HG03378 (cell line): Measurements from ENCODE around the gene LYRM1.
"Not testable (repeated sequence)": the region's sequence is repeated elsewhere in the genome, so short reads cannot be mapped to it uniquely, and the experiment has no call there.

Experiments used
- ATAC-seq: cut with Tn5 transposase; IDR thresholded peaks from one replicate; pipeline ENCODE4 v1.9.1; 2021; ENCODE audit warnings: mild to moderate bottlenecking, moderate library complexity; ENCODE audit not compliant: unreplicated experiment

Gene LYRM1

GRCh38 chr16:20931066-20931600 is 30.6 kb downstream of the LYRM1 start:
- no peak for ATAC-seq

- no peak for ATAC-seq
These were observed 33.0 kb downstream of the LYRM1 start for GRCh38 chr16:20933589-20933988.

DNA sequence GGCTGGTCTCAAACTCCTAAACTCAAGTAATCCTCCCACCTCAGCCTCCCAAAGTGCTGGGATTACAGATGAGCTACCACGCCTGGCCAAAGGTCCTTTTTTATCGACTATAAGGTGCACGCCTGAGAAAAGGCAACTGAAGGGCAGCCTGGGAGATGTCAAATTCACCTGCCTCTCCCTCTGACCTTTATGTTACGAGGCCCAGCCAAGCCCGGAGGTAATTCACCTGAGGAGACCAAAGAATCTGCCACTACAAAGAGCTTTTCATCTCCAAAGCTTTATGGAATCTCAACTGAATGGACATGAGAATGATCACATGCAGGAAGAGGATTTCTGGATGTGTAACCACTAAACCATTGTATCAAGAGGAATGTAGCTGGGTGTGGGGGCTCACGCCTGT is 37.2 kb downstream of the LYRM1 start:
- ATAC-seq: no peak

- no peak for ATAC-seq
These were observed 37.9 kb downstream of the LYRM1 start for GRCh38 chr16:20938426-20938825.

- no peak for ATAC-seq
These were observed 39.0 kb downstream of the LYRM1 start for GRCh38 chr16:20939611-20940010.

DNA sequence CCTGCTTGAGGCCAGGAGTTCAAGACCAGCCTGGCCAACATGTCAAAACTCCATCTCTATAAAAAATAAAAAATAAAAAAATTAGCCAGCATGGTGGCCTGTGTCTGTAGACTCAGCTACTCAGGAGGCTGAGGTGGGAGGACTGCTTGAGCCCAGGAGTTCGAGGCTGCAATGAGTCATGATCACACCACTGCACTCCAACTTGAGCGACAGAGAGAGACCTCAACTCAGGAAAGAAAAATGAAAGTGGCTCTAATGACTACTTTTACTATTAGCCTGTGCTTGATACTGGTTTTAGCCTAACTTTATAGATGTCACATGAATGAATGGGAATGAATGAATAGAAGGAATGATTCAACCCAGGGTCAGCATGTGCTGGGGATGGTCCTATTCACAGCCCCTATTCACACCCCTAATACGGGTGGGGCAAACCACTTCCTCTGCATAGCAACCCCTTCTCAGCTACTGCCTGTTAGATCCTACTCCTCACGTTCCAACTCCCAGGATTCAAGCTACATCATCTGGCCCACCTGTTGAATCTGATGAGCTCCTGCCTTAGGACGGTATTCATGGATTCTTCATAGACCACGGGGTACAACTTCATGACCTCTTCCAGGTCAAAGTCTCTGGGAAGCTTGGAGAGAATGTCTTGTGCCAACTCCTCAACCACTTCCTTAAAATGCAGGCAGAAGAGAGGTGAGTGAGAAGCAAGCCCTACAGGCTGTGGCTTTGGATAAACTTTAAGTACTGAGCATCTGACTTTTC is 40.5 kb downstream of the LYRM1 start:
- ATAC-seq: no peak

DNA sequence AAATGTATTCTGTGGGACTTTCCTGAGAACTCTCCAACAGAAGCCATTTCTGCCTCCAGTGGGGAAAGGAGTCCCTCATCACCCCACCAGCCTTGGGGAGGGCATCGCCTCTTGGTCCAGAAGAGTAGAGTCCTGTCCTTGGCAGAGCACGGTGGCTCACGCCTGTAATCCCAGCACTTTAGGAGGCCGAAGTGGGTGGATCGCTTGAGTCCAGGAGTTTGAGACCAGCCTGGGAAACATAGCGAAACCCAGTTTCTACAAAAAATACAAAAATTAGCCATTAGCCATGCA is 41.0 kb downstream of the LYRM1 start:
- ATAC-seq: no peak

DNA sequence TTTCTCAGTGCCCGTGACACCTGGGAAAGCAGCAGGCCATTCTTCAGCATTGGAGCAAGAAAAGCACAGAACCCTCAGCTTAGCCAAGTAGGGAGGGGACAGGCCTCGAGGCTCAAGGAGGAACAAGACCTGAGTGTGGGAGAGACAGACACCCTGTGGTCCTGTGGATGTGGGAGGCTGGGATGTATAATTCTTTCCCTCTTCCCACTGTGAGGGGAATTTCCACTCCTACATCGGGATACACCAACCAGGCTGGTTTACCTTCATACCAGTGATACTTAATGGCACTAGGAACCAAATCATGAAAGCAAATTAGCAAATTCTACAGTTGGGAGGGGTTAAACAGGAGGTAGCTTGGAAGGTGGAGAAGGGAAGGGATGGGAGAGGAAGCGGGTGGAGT is 41.7 kb downstream of the LYRM1 start:
- no peak for ATAC-seq

DNA sequence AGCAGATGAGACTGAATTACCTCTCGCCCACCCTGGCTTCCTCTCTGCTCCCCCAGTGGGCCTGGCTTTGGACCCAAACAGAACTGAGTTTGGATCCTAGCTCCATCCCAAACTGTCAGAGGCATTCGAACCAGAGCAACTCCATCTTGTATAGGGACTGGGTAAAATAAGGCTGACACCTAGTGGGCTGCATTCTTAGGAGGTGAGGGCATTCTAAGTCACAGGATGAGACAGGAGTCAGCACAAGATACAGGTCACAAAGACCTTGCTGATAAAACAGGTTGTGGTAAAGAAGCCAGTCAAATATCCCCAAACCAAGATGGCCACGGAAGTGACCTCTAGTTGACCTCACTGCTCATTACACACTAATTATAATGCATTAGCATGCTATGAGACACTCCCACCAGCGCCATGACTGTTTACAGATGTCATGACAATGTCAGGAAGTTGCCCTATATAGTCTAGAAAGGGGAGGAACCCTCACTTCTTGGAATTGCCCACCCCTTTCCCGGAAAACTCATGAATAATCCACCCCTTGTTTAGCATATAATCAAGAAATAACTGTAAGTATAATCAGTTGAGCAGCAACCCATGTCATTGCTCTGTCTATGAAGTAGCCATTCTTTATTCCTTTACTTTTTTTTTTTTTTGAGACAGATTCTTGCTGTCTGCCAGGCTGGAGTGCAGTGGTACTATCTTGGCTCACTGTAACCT is 44.4 kb downstream of the LYRM1 start:
- no peak for ATAC-seq

- not testable (repeated sequence) for ATAC-seq
These were observed 45.0 kb downstream of the LYRM1 start for GRCh38 chr16:20945575-20945875.

DNA sequence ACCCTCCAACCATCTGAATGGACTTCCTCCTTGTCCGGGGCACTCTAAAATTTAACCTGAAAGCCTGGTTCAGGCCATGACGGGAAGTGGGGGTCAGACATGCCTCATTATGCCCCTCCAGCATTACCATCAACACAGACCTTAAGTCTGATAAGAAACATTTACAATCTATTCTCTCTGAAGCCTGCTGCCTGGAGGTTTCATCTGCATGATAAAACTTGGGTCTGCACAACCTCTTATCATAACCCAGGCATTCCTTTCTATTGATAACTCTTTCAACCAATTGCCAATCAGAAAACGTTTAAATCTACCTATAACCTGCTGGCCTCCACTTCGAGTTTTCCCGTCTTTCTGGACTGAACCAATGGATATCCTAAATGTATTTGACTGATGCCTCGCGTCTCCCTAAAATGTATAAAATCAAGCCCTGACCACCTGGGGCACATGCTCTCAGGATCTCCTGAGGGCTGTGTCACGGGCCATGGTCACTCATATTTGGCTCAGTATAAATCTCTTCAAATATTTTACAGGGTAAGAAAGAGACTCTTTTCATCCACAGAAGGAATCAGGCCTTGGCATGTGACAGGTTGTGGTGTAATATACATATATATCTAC is 45.6 kb downstream of the LYRM1 start:
- ATAC-seq: no peak

DNA sequence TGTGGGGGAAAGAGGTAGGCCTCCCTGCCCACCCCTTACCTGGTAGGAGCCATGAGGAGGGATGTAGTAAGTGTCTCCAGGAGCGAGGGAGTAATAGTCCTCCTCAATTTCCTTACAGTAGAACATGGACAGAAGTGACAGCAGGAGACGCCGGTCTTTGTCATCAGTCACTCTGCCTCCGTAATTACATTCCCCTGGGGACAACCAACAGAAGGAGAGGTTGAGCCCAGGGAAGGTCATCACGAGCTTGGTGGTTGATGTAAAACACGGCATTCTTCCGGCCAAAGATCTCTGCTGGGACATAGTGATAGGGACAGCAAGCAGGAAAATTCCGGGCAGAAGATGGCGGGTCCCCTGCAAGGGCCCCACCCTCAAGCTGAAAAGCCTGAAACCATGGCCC is 47.9 kb downstream of the LYRM1 start:
- ATAC-seq: no peak

DNA sequence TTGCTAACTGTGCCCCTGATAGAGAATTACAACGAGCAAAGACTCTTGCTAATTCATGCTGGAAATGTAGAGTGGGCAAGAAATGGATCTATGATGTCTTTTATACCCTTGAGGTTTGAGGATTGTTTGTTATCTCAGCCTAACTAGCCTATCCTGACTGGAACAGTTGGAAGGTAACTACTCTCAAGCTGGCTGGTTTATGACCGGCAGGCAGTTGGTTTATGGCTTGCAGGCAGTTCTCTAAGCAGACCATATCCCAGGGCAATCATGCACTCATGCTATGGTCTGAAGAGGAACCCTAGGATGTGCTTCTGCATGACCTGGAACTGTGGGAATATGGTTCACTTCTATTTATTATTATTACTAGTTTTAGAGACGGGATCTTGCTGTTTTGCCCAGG is 49.1 kb downstream of the LYRM1 start:
- ATAC-seq: no peak

GRCh38 chr16:20950294-20950693 is 49.7 kb downstream of the LYRM1 start:
- no peak for ATAC-seq

GRCh38 chr16:20952139-20952920 is 51.8 kb downstream of the LYRM1 start:
- ATAC-seq: no peak

DNA sequence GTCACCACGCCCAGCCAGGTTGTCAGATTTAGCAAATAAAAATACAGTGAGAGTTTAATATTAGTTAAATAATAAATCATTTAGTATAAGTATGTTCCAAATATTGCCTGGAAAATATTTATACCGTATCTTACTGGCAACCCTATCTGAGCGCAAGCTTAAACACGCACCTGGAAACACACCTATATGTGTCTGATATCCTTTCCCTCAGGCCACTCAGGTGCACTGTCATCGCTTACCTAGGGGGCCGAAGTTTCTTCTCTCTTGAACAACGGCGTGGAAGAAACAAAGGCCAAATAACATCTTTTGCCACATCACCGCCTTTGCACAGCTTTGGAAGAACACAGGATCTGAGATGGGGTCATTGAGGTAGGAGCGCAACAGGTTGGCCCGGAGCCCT is 54.0 kb downstream of the LYRM1 start:
- ATAC-seq: no peak

GRCh38 chr16:20956319-20956718 is 55.7 kb downstream of the LYRM1 start:
- ATAC-seq: no peak

DNA sequence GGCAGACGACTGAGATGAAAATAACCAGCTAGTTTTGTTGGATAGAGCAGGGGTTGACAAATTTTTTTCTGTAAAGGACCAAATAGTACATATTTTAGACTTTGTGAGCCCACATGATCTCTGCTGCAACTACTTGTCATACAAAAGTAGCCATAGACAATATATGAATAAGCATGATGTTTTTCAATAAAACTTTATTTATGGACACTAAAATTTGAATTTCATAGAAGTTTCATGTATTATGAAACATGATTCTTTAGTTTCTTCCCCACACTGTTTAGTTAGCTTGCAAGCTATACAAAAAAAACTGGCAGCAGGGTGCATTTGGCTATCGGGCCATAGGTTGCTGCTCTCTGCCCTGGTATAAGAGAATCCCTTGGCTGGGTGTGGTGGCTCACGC is 56.6 kb downstream of the LYRM1 start:
- ATAC-seq: no peak

- no peak for ATAC-seq
These were observed 60.3 kb downstream of the LYRM1 start for GRCh38 chr16:20960899-20961298.

- ATAC-seq: no peak
These were observed 68.2 kb downstream of the LYRM1 start for GRCh38 chr16:20968765-20969164.

DNA sequence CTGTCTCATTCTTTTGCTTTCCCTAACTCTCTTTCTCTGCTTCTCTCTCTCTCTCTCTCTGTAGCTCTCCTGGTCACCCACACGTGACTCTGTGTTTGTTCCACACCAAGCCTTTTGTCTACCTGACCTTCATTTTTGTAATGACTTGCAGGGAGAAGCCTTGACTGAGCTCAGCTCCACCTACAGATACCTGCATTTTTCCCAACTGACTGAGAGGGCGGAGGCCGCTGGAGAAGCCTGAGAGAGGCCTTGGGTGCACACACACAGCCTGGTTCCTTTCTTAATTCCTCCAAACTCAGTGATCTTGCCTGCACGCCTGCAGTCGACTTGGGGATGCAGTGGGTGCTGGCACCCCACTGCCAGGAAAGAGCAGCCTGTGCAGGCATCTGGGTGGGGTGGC is 68.8 kb downstream of the LYRM1 start:
- ATAC-seq: no peak

DNA sequence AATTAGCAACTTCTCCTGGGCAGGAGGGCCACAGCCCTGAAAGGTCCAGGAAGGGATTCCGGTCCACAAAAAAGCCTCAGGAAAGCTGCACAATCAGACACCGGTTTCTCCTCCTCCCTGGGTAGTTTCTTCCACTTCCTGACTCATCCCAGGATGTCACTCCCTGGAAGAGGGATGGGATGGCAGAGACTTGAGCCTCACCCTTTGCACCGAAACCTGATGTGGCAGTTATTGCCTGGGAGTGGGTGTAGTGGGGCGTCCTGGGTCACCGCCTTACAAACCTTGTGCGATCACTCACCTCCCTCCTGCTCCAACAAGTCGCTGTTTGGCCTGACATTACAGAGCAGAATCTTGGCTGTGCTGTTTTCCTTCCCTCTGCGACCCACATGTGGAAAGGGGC is 70.8 kb downstream of the LYRM1 start:
- no peak for ATAC-seq
